GM18870 (cell line): ENCODE data around the gene SVBP.
"Not testable (repeated sequence)": the region's sequence is repeated elsewhere in the genome, so short reads cannot be mapped to it uniquely, and the experiment has no call there.

Source experiments
- ATAC-seq: cut with Tn5 transposase; IDR thresholded peaks from one replicate; pipeline ENCODE4 v1.9.1; 2021; ENCODE audit warnings: moderate library complexity; ENCODE audit not compliant: unreplicated experiment

The SVBP gene

DNA sequence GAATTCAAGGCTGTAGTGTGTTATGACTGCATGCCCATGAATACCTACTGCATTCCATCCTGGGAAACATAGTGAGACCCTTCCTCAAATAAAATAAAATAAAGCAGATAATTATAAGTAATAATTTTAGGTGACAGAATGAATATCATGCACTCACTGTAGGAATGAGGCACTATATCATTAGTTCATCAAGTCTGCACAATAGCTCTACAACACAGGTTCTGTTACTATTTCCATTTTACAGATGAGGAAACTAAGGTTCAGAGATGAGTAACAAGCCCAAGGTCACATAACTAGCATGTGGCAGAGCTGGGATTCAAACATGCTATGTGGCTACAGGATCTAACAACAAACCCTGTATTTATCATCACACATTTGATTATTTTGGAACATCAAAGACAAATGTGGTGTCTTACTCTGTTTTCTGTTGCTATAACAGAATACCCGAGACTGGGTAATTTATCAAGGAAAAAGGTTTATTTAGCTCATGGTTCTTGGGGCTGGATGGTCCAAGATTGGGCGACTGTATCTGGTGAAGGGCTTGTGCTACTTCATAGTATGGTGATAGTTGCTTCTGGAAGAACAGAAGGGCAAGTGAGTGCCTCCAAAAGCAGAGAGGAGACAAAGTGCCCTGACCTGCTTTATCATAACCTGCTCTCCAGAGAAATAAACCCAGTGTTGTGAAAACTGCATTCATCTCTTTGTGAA, 24.4 kb upstream of the SVBP start:
- ATAC-seq: no peak

DNA sequence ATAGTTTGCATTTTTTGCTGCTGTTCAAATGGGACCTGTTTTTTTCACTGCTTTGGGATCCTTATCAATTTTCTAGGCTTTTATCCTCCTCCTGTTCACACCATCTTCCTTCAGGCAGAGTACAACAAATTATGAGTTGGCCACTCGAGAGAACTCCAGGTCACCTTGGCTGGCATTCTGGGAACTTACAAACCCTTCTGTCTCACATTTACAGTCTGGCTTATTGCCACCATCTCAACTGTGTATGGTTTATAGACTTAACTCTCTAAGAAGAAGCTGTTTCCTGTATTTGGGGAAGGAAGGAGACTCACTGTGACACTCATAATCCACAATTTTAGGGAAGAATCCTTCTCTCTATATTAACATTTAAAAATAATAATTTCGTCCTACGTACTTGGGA, 23.8 kb upstream of the SVBP start:
- no peak for ATAC-seq

DNA sequence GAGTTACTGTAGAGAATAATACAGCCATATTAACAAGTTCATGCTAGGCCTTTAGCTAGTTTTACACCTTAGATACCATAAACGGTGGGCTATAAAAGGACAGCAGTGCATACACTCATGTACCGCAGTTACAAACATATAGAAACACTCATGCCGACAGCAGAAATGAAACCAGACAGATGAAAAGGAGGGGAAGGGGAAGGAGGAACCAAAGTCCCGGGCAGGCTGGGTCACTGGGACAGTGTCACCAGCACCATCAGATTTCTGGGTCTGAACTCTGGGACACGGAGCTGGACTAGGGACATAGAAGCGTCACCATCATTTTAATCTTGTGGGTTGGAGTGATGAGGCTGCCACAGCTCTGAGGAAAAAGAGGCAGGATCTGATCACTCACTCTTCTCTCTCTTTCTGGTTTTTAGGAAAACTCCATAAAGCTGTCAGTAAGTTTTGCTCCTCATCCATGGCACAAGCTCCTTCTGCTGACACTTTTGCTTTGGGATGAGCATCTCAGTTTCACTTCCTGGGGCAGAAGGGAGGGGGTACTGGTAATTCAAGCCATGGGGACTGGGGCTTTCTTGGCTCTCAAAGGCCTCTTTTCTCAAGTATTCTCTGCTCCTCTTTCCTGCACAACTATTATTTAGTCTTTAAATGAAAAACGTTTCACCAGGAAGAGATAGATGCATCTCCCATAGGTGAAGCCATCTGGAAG, 21.4 kb upstream of the SVBP start:
- ATAC-seq: no peak

DNA sequence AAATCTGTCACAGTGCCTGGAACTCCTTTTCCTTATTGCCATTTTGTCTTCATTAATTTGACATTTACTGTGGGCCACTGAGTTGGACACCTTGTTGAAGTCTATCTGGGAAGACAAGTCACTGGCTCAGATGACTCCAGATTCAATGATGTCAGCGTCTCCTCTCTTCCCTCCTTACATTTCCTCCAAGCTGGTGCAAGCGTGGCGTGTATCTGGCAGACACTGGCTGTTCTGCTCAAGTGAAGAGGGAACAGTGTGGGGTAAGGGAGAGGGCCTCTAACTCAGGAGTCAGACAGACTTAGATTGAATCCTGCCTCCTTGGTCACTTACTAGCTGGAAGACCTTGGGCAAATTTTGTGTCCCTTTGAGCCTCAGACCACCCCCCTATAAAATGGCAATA, 20.5 kb upstream of the SVBP start:
- ATAC-seq: no peak

DNA sequence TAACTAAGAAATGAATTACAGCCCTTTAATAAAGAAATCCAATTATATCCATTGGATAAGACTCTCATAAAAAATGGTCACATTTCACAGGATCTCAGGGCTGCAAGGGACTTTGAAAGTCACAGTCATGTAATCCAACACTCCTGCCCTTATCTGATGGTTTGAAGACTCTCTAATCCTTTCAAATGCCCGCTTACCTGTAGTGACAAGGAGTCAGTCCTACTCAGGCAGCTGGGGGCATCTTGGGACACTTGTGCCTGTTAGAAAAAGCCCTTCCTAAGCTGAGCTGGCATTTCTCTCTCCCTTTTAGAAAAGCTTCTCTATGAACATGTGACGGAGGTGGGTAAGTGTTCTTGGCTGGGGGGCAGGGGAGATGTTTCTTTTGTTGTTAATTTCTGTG, 18.2 kb upstream of the SVBP start:
- ATAC-seq: no peak

DNA sequence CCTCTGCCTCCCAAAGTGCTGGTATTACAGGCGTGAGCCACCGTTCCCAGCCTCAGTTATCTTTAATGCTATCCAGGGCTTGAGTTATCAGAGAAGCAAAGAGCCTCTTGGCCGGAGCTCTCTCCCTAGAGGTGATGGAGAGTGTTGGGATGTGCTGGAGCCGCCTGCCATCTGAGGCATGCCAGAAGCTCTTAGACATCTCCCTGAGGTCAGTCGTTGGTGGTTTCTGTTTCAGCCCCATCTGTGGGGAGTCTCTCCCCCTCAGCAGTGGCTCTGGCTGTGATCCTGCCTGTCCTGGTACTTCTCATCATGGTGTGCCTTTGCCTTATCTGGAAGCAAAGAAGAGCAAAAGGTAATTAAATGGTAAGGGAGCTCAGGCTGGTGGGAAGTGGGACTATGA, 17.6 kb upstream of the SVBP start:
- no peak for ATAC-seq

DNA sequence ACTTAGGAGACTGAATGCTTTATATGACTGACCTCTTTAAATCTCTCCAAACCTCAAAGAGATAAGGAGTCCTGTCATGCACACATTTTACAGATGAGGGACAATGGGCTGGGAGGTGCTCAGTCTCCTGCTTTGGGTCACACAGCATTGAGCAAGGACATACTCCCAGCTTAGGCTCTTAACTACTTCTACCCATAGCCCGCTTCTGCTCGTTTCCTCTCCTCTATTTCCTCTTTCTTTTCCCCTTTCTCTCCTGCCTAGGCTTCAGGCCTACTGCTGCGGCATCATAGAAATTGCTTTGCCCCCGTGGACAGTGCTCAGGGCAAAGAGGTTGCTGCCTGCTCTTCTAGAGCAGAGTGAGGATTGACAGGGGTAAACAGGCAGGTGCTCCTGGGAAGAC, 16.8 kb upstream of the SVBP start:
- no peak for ATAC-seq

DNA sequence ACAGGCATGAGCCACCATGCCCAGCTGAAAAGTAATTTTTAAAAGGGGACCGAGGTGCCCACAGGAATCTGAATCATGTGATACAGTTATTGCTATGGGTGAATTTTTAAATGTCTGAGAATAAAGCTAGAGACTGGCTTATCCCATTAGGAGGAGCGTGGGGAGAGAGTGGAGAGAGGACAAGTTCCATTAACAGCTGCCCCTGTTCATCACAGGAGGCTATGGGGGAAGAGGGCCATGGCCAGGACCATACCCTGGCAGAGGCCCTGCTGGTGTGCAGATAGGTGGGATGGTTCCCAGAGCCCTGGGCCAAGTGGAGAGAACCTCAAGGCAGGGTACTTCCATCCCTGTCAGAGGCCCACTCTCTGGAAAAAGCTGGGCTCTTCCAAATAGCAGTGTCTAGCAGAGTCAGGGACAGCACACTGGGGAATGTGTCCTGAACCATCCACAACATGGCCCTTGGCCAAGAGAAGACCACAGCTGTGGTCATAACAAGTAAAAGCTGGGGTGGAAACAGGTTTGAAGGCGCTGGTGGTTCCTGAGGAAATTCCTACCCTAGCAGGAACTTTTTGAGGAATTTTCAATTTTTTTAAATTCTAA, 15.5 kb upstream of the SVBP start:
- ATAC-seq: no peak

DNA sequence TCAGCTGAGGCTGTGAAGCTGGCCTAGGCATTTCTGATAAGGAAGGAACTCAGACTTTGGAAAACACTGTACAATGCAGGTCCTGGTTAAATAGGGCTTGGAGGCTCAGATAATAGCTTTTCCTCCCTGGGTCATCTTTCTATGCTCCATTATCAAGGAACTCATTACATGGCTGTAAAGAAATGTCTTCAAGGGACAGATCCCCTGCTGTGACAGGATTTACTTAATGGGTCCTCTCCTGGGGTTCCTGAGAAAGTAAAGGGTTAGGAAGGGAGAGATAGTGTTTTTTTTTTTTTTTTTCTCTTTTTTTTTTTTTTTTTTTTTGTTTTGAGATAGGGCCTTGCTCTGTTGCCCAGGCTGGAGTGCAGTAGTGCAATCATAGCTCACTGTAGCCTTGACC, 14.1 kb upstream of the SVBP start:
- ATAC-seq: no peak

DNA sequence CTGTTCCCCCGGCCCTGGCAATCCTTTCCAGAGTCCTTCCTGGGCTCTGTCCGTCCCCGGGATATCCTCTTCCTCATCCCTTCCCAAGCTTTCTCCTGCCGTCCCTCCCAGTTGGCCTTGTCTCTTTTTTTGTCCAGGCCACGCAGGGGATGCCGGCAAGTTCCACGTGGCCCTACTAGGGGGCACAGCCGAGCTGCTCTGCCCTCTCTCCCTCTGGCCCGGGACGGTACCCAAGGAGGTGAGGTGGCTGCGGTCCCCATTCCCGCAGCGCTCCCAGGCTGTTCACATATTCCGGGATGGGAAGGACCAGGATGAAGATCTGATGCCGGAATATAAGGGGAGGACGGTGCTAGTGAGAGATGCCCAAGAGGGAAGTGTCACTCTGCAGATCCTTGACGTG, 13.4 kb upstream of the SVBP start:
- ATAC-seq: no peak

DNA sequence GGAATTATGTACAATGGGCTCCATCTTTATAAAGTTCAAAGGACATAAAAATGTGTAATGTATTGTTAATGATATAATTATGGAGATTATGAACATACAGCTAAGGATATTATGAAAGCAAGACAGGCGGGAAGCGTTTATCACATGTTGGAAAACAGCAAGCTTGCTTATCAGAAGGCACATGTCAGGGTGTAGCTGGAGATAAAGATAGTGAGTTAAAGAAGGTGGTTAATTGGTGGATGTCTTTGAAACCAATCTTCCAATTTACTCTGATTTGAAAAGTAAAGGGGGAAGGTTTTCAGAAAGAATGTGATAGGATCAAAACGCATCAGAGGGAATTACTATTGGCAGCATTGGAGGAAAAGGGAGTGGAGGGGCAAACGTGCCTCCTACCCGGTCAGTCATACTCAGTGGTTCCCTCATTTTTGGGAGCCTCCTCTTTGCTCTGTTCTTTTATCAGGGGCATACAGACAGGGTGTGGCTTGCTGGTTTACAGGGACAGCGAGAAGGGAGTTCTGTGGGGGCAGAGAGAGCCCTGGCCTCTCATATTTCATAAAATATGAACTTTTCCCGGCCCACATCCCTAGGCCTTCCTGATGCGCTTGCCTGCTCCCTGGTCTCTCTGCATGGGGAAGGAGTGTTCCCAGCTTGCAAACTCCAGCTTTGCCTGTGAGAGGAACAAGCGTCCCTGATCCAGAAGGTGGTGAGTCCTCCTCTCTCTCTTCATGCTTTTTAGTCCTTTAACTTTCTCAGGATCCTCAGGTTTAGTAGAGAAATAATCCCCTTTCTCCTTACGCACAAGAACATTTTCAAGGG, 8.0 kb upstream of the SVBP start:
- no peak for ATAC-seq

DNA sequence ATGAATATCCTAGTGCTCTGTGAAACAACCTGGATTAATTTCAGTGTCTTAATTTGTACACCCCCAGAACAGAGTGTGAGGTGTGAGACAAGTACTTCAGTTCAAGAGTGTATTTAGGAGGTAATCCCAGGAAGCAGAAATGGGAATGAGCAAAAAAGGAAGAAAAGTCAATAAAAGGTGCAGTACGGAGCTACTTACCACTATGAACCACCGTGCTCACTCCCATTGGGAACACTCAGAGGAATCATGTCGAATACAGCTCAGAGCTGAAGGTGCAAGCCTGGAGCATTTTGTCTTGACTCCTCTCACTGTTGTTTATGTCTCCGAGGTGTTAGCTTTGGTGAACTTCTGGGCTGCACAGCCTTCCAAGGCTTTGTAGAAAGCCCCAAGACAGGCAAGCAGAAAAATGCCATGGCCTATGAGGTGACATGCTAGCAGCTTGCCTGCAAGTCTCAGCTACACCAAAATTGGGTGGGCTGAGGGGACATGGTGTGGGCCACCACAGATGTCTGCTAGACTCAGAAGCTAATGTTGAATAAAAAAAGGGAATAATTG, 7.4 kb upstream of the SVBP start:
- no peak for ATAC-seq

DNA sequence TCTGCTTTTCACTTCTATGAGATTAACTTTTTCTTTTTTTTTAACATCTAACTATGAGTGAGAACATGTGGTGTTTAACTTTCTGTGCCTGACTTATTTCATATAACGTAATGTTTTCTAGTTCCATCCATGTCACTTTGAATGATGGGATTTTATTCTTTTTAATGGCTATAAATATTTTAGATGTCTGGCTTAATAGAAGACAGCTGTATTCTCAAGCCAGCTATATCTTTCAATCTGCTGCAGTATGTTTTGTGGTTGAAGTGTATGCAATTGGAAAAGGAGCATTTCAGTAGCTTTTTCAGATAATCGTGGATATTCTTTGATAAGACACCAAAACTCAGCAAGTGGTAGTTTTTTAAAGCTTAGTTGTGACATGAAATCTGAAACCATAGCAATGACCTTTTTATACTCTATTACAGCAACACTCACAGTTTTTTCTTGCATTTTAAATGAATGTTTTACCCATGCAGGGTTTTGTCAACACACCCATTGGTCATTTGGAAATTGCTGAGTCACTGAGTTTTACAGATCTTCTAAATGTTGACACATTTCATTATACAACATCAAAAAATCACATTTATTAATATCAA, 5.7 kb upstream of the SVBP start:
- ATAC-seq: no peak

DNA sequence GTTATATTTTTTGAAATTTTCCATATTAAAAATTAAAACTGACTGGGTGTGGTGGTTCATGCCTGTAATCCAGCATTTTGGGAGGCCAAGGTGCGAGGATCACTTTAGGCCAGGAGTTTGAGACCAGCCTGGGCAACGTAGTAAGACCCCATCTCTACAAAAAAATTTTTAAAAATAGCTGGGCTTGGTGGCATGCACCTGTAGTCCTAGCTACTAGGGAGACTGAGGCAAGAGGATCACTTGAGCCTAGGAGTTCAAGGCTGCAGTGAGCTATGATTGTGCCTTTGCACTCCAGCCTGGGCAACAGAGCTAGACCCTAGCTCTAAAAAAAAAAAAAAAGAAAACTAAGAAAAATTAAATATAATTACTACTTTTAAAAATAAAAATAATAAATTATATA, 4.5 kb upstream of the SVBP start:
- no peak for ATAC-seq

DNA sequence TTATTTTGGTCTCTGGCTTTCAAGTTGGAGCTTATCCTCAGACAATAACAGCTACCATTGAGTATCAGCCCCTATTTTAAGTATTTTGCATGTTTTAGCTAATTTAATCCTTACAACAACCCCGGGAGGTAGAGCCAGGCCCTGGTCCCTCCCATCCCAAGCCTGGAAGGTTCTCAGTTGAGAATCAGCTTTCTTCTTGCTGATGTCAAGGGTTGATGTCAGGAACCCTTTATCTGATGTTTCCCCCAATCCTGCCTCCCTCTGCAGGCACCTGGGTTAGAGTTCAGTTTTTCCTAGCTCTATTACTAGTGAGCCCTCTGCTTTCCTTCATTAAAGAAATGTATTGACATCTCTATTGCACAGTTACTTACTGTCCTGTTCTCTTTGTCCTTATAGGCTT, 3.6 kb upstream of the SVBP start:
- ATAC-seq: no peak

DNA sequence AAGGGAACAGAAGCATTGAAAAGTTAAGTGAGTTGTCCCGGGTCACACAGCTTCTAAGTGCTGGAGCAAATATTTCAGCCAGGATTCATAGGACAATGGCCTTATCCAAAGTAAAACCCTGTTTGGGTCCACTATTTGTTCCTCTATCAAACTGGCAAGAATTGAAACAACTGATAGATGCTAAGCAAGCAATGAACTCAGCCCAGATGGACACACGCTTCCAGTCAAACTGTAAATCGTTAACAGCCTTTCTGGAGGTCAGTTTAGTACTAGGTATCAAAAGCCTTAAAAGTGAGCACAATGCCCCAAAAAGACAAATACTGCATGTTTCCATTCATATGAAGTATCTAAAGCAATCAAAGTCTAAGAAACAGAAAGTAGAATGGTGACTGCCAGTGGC, 779 bp upstream of the SVBP start:
- no peak for ATAC-seq

DNA sequence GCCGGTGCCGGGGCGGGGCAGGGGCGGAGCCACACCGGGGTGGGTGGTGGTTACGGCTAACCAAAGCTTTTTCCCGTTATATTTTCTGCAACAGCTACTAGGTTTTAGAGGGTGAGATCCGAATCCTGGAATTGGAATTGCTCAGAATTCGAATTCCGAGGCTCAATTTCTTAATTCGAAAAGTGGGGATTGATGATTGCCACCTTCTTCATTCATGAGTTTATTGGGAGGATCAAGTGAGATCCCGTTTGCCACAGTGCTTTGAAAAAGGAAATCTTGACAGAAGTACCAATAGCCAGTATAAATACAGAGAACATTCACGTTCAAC, 207 bp upstream of the SVBP start:
- peak; percentile 12 for ATAC-seq

DNA sequence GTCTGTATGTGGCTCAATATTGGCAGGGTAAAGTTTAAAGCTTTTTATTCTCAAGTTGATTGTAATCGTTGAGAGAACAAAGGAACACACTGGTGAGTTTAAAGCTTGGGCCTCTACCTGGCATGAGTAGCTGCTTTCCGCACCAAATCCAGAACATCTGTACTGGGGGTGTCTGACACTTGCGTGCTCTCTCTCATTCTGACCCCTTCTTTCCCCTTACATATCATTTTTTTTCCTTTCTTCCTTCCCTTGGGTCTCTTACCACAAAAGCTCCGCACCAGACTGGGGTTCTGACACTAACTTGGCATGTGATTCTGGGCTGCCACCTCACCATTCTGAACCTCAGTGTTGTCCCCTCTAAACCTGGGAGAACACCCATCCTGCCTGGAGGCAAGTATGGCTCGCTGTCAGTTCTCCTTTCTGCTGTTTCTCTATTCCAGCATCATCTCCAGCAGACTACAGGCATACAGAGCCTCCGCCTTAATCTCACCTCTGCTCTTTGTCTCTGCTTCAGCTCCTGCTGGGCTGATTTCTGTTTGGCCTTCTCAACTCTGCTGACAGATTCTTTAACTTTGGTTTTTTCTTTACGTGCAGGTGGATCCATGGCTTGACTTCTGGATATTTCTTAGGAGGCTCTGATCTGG, 1.1 kb downstream of the SVBP start:
- peak; percentile 17 for ATAC-seq

DNA sequence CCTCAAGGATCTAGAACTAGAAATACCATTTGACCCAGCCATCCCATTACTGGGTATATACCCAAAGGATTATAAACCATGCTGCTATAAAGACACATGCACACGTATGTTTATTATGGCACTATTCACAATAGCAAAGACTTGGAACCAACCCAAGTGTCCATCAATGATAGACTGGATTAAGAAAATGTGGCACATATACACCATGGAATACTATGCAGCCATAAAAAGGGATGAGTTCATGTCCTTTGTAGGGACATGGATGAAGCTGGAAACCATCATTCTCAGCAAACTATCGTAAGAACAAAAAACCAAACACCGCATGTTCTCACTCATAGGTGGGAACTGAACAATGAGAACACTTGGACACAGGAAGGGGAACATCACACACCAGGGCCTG, 2.4 kb downstream of the SVBP start:
- ATAC-seq: not testable (repeated sequence)

DNA sequence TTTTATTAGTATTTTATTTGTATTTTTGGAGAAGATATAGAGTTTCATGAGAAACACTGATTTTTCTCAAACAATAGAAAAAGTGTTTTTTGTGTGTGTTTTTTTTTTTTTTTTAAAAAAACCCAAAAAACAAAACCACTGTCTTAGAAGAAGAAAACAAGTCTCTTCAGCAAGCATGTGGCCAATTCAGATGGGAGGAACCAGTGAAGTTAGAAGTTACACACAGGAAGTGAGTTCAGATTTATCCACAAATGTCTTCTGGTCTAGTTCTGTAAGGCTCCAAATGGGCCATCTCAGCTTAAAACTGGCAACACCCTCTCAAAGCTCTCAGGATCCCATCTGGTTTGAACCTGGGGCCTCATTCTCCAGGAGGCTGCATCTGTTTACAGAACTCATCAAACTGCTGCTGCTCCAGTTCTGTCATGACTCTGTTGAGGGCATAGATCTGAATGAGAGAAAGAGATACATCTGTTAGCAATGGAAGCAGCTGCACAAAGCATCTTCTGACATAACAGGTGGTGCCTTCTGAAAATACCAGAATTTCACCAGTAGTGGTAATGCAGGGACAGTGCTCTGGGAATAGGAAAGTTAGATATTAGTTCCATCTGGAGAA, 10.0 kb downstream of the SVBP start:
- ATAC-seq: no peak
